Muscle of leg (tissue), 11 donors: ENCODE measurements around the gene CDCA3. TPM values are rescaled to one million over a fixed set of nuclear protein-coding genes. Genes with fewer than 3 reads are reported as not detected.

Experiments used
- DNase-seq: peaks from one replicate; pipeline ENCODE4 v3.0.0; 2013
- H3K27ac ChIP-seq: one replicate; pipeline ENCODE4 v1.5.1; 2013; ENCODE audit warnings: mild to moderate bottlenecking, low read length, control low read depth
- H3K27me3 ChIP-seq: one replicate; pipeline ENCODE4 v1.6.1; 2013; ENCODE audit warnings: low read length; ENCODE audit not compliant: control insufficient read depth, insufficient read depth
- H3K36me3 ChIP-seq: one replicate; pipeline ENCODE4 v1.6.1; 2013; ENCODE audit warnings: low read length; ENCODE audit not compliant: control insufficient read depth, insufficient read depth
- H3K4me1 ChIP-seq: one replicate; pipeline ENCODE4 v1.6.1; 2013; ENCODE audit warnings: low read length; ENCODE audit not compliant: control insufficient read depth, insufficient read depth
- H3K4me3 ChIP-seq: one replicate; pipeline ENCODE4 v1.5.1; 2013; ENCODE audit warnings: low read length, control low read depth
- H3K9me3 ChIP-seq: replicated peaks from 2 replicates; pipeline ENCODE4 v1.6.1; 2013; ENCODE audit warnings: low read depth, low read length; ENCODE audit not compliant: control insufficient read depth
- WGBS: methylation state at CpG from one replicate; pipeline ENCODE4 v1.1.5; 2013; ENCODE audit warnings: missing lambda C conversion rate; ENCODE audit not compliant: insufficient coverage; 5-methylcytosine and 5-hydroxymethylcytosine counted together
- polyA plus RNA-seq, 8 donors: library from polyadenylated mRNA; unstranded; fragments of 120-200 nt; gene quantifications; one replicate each; pipeline versions ENCODE4 v1.2.1 to v1.2.3, GENCODE V29; 2013; ENCODE audit warnings: inconsistent platforms in 1 of 8, low replicate concordance in 1 of 8; ENCODE audit not compliant: insufficient read length in 8 of 8, insufficient read depth in 1 of 8
- total RNA-seq: library from RNA; stranded (reverse); fragments of 120-200 nt; gene quantifications from one replicate; pipeline ENCODE4 v1.2.4, GENCODE V29; 2013

Gene CDCA3
- total and polyA plus RNA-seq, 9 donors: 14.0 to 27.6 (median 20.1) TPM

GRCh38 chr12:6827437-6827911 is 23.6 kb downstream of the CDCA3 start:
- no peaks in the 10 kb centered on the region for H3K9me3 ChIP-seq
- peaks cover 53% of the 10 kb centered on the region for H3K4me1 ChIP-seq
- peaks cover 8% of the 10 kb centered on the region for H3K27me3 ChIP-seq
- WGBS: 0% methylated on average over 3 of the region's 8 CpGs
- H3K27ac ChIP-seq: peak overlapping the region; percentile 81
- peaks cover 26% of the 10 kb centered on the region for H3K36me3 ChIP-seq
- H3K4me3 ChIP-seq: peak overlapping the region; percentile 9
- DNase-seq: peak; percentile 95

- Histone ChIP-seq H3K4me1 (peaks cover 59% of the 10 kb centered on the region), H3K27me3 (peaks cover 8% of the 10 kb centered on the region)
- WGBS: 61% methylated on average over 14 of the region's 22 CpGs
Observed at GRCh38 chr12:6826734-6827436, 24.2 kb downstream of the CDCA3 start.

GRCh38 chr12:6826125-6826733 is 24.9 kb downstream of the CDCA3 start:
- no peak overlapping the region for H3K4me3 ChIP-seq
- DNase-seq: no peak
- no peaks in the 10 kb centered on the region for H3K9me3 ChIP-seq
- peaks cover 13% of the 10 kb centered on the region for H3K36me3 ChIP-seq
- 69% methylated on average over 12 of the region's 17 CpGs for WGBS
- peaks cover 62% of the 10 kb centered on the region for H3K4me1 ChIP-seq
- H3K27me3 ChIP-seq: peaks cover 8% of the 10 kb centered on the region
- peak overlapping the region; percentile 13 for H3K27ac ChIP-seq

More at GRCh38 chr12:6826734-6827436, 24.2 kb downstream of the CDCA3 start:
- Histone ChIP-seq H3K27ac (peak overlapping the region; percentile 81), H3K36me3 (peaks cover 20% of the 10 kb centered on the region), H3K4me3 (no peak overlapping the region), H3K9me3 (no peaks in the 10 kb centered on the region)
- DNase-seq: no peak

GRCh38 chr12:6825398-6826124 is 25.5 kb downstream of the CDCA3 start:
- Histone ChIP-seq H3K27ac (peak overlapping the region; percentile 88), H3K4me3 (peak overlapping the region; percentile 3), H3K27me3 (peaks cover 8% of the 10 kb centered on the region), H3K36me3 (peaks cover 7% of the 10 kb centered on the region), H3K4me1 (peaks cover 69% of the 10 kb centered on the region), H3K9me3 (no peaks in the 10 kb centered on the region)
- DNase-seq: peak; percentile 95
- 3% methylated on average over 15 of the region's 19 CpGs for WGBS

- Histone ChIP-seq H3K27ac (peak overlapping the region; percentile 88), H3K4me1 (peaks cover 70% of the 10 kb centered on the region), H3K4me3 (peak overlapping the region; percentile 3), H3K27me3 (peaks cover 8% of the 10 kb centered on the region), H3K36me3 (peaks cover 3% of the 10 kb centered on the region), H3K9me3 (no peaks in the 10 kb centered on the region)
- WGBS: 41% methylated on average over 11 of the region's 12 CpGs
- DNase-seq: no peak
Observed at GRCh38 chr12:6824901-6825381, 26.1 kb downstream of the CDCA3 start.

GRCh38 chr12:6824085-6824775 is 26.9 kb downstream of the CDCA3 start:
- DNase-seq: no peak
- Histone ChIP-seq H3K9me3 (no peaks in the 10 kb centered on the region), H3K4me1 (peaks cover 70% of the 10 kb centered on the region), H3K36me3 (no peaks in the 10 kb centered on the region), H3K27ac (no peak overlapping the region), H3K4me3 (no peak overlapping the region), H3K27me3 (peaks cover 8% of the 10 kb centered on the region)
- 88% methylated on average over 22 of the region's 37 CpGs for WGBS

GRCh38 chr12:6823182-6824084 is 27.7 kb downstream of the CDCA3 start:
- Histone ChIP-seq H3K4me3 (no peak overlapping the region), H3K36me3 (no peaks in the 10 kb centered on the region), H3K27me3 (peaks cover 4% of the 10 kb centered on the region), H3K9me3 (no peaks in the 10 kb centered on the region), H3K27ac (no peak overlapping the region), H3K4me1 (peaks cover 67% of the 10 kb centered on the region)
- WGBS: 88% methylated on average over 10 of the region's 12 CpGs
- no peak for DNase-seq

GRCh38 chr12:6822426-6823135 is 28.5 kb downstream of the CDCA3 start:
- 21% methylated on average over 2 of the region's 7 CpGs for WGBS
- Histone ChIP-seq H3K27ac (peak overlapping the region; percentile 52), H3K4me3 (peak overlapping the region; percentile 54), H3K4me1 (peaks cover 64% of the 10 kb centered on the region), H3K27me3 (peaks cover 4% of the 10 kb centered on the region), H3K36me3 (no peaks in the 10 kb centered on the region), H3K9me3 (no peaks in the 10 kb centered on the region)
- DNase-seq: no peak
